ENCODE results near the gene CRELD1. TPM values are rescaled to one million over a fixed set of nuclear protein-coding genes. Genes with fewer than 3 reads are reported as not detected.

CRELD1 gene
- total and polyA plus RNA-seq, 2 of the 4 experiments (the other 2 are of a cell fraction): 8.6 to 25.7 TPM

DNA sequence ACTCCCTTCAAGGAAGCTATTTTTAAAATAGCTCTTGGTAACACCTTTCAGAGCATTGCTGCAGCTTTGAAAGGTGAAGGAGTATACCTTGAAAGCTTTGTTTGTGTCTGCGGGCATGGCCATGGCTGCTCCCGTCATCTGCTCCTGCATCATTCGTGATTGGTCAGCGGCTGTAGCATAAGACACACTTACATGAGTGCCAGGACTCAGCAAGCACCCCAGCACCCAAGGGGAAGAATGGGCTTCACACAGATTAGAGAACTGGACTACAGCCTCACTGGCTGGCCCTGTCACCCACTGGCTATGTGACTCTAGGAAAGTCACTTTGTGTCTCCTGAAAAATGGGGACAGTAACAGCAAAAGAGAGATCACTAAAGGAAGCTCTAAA is 36.0 kb downstream of the CRELD1 start:
- in situ Hi-C loops (cut with MboI; ENCODE audit: low sequenced_read_pairs): no loop called here
- peak overlapping the region; percentile 95 for H4K5ac ChIP-seq (ENCODE audit: low read depth, low read length)
- 0 out of 2 replicates have a peak overlapping the region, but pooled peaks have one; percentile 5 for H3K56ac ChIP-seq (ENCODE audit: extremely low read depth, insufficient read depth, low read length)
- H3K27me3 ChIP-seq (ENCODE audit: control insufficient read depth, insufficient read depth, low read length): no peaks in the 10 kb centered on the region
- peak overlapping the region; percentile 77 for H4K91ac ChIP-seq (ENCODE audit: insufficient read depth, low read depth, low read length)
- no peak overlapping the region for H2AFZ ChIP-seq (replicated peaks; ENCODE audit: low read length, poor library complexity)
- H3K18ac ChIP-seq (ENCODE audit: low read depth, low read length): peak overlapping the region; percentile 97
- H3K36me3 ChIP-seq (ENCODE audit: control insufficient read depth, insufficient read depth, low read length): peaks cover 25% of the 10 kb centered on the region
- peak overlapping the region; percentile 59 for H2AK5ac ChIP-seq (ENCODE audit: low read depth, low read length)
- ATAC-seq (ENCODE audit: low read depth) (no peak), DNase-seq (no peak)
- peak overlapping the region; percentile 78 for H2BK120ac ChIP-seq (ENCODE audit: low read depth, low read length)
- intact Hi-C loops (cut with micrococcal nuclease): no loop called here
- H2BK5ac ChIP-seq (ENCODE audit: low read depth, low read length, poor library complexity, severe bottlenecking): peak overlapping the region; percentile 89
- no peak for TF ChIP-seq NFE2L2 (IDR thresholded peaks at IDR 0.05; ENCODE audit: low read depth, low read length)
- no peak for TF ChIP-seq MAFK (IDR thresholded peaks at IDR 0.05; ENCODE audit: low read depth, low read length)
- no peak for TF ChIP-seq CEBPB (IDR thresholded peaks at IDR 0.05; ENCODE audit: low read depth, low read length)
- TF ChIP-seq CHD1 (IDR thresholded peaks at IDR 0.05; ENCODE audit: low read depth, low read length): no peak
- no peak overlapping the region for H2AK9ac ChIP-seq (replicated peaks; ENCODE audit: low read depth, low read length, poor library complexity)
- H3K9ac ChIP-seq (ENCODE audit: low read depth, low read length): peak overlapping the region; percentile 27; the same call in 1 of the 2 replicates
- H3K27ac ChIP-seq (ENCODE audit: insufficient read depth, low read length): peak overlapping the region; percentile 94
- 100% methylated on average over 2 of the region's 4 CpGs; no CpG with 5 or more reads in 1 of the 2 experiments for WGBS, 2 experiments (ENCODE audit: extremely low coverage in 2 of 2, insufficient read length in 1 of 2)
- H3K9me1 ChIP-seq (ENCODE audit: insufficient read depth, low read length): peaks cover 11% of the 10 kb centered on the region
- H3K9me3 ChIP-seq (ENCODE audit: control insufficient read depth, insufficient read depth, low read length): no peaks in the 10 kb centered on the region
- peak overlapping the region; percentile 75; the same call in 1 of the 2 replicates for H2BK20ac ChIP-seq (ENCODE audit: low read depth, low read length)
- CTCF ChIA-PET: no interaction called here
- H4K8ac ChIP-seq (ENCODE audit: low read depth in 2 of 2, low read length in 2 of 2): peak overlapping the region; percentile 32 to 71; a peak in 3 of 4 replicates
- peaks cover 6 to 28% of the 10 kb centered on the region in 2 experiments; a peak in 3 of 4 replicates for H3K79me1 ChIP-seq (ENCODE audit: low read depth in 1 of 2, low read length in 2 of 2)
- peak overlapping the region; percentile 89 for H3K23ac ChIP-seq (ENCODE audit: low read depth, low read length)
- peak overlapping the region; percentile 92 for H3K4ac ChIP-seq (ENCODE audit: low read depth, low read length)
- peaks cover 6% of the 10 kb centered on the region; the same call in 1 of the 2 replicates for H4K20me1 ChIP-seq (ENCODE audit: insufficient read depth, low read length)
- POLR2A ChIA-PET (ENCODE audit: unreplicated experiment): no interaction called here
- H3K14ac ChIP-seq (replicated peaks; ENCODE audit: low read depth, low read length): peak overlapping the region; percentile 92; the same call in 1 of the 2 replicates
- BruUV-seq (replicated peaks): no TSS peak
- peaks cover 10% of the 10 kb centered on the region for H3K4me1 ChIP-seq (ENCODE audit: control insufficient read depth, insufficient read depth, low read length)
- no peak overlapping the region for H3K4me3 ChIP-seq (ENCODE audit: insufficient read depth, low read depth, low read length)
- H3K4me2 ChIP-seq (ENCODE audit: low read depth, low read length): peak overlapping the region; percentile 85
- dilution Hi-C loops (cut with HindIII; ENCODE audit: low sequenced_read_pairs, unreplicated experiment): no loop called here
- no peak overlapping the region; the same call in 2 of the 3 replicates for H2BK15ac ChIP-seq (ENCODE audit: low read depth, low read length)

Data from IMR-90 (cell line).